HG03108 (cell line): ENCODE measurements around the gene SLC25A25.
"Not testable (repeated sequence)": the region's sequence is repeated elsewhere in the genome, so short reads cannot be mapped to it uniquely, and the experiment has no call there.

Source experiments
- ATAC-seq: cut with Tn5 transposase; IDR thresholded peaks from one replicate; pipeline ENCODE4 v1.9.1; 2021; ENCODE audit warnings: moderate library complexity; ENCODE audit not compliant: unreplicated experiment

Gene SLC25A25

GRCh38 chr9:128051932-128052709 is 15.9 kb upstream of the SLC25A25 start:
- ATAC-seq: no peak

- ATAC-seq: no peak
These were observed 14.5 kb upstream of the SLC25A25 start for GRCh38 chr9:128053560-128053959.

- no peak for ATAC-seq
These were observed 13.9 kb upstream of the SLC25A25 start for GRCh38 chr9:128054087-128054486.

- no peak for ATAC-seq
These were observed 12.5 kb upstream of the SLC25A25 start for GRCh38 chr9:128055344-128056040.

- ATAC-seq: no peak
These were observed 11.9 kb upstream of the SLC25A25 start for GRCh38 chr9:128056086-128056485.

- no peak for ATAC-seq
These were observed 10.9 kb upstream of the SLC25A25 start for GRCh38 chr9:128056887-128057723.

- ATAC-seq: no peak
These were observed 10.2 kb upstream of the SLC25A25 start for GRCh38 chr9:128057724-128058409.

- ATAC-seq: no peak
These were observed 8.6 kb upstream of the SLC25A25 start for GRCh38 chr9:128059365-128059983.

GRCh38 chr9:128061275-128061960 is 6.6 kb upstream of the SLC25A25 start:
- no peak for ATAC-seq

- no peak for ATAC-seq
These were observed 5.8 kb upstream of the SLC25A25 start for GRCh38 chr9:128062279-128062678.

GRCh38 chr9:128062846-128063831 is 4.9 kb upstream of the SLC25A25 start:
- no peak for ATAC-seq

- no peak for ATAC-seq
These were observed 1.9 kb upstream of the SLC25A25 start for GRCh38 chr9:128065907-128066712.

- peak; percentile 52 for ATAC-seq
These were observed 1.1 kb upstream of the SLC25A25 start, which contains the start of gene NAIF1 for GRCh38 chr9:128066713-128067644. Gene NAIF1, minus strand, starts transcription at chr9:128067320. Its CDS starts 219 bp downstream, at chr9:128067101.

- peak; percentile 2 for ATAC-seq
These were observed 564 bp downstream of the SLC25A25 start for GRCh38 chr9:128068386-128069205.

- ATAC-seq: no peak
These were observed 2.8 kb downstream of the SLC25A25 start for GRCh38 chr9:128070874-128071273.

- ATAC-seq: not testable (repeated sequence)
These were observed 3.4 kb downstream of the SLC25A25 start for GRCh38 chr9:128071475-128071874.
